Measurements from ENCODE around the gene HMGCS1.

Gene HMGCS1

DNA sequence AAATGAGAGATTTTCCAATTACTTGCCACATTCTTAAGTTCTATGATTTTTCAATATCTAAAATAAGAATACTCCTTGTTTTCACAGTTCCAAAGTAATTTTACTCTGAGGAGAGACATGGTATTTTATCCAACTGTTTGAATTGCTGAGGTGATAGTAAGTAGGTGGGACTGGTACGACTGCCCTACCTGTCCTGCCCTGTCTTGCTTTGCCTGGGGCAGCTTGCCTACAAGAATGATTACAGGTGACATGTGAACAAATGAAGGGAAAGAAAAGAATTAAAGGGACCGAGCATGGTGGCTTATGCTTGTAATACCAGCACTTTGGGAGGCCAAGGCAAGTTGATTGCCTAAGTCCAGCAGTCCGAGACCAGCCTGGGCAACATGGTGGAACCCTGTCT is 41.6 kb upstream of the HMGCS1 start:
- TF ChIP-seq, protein P1, sequence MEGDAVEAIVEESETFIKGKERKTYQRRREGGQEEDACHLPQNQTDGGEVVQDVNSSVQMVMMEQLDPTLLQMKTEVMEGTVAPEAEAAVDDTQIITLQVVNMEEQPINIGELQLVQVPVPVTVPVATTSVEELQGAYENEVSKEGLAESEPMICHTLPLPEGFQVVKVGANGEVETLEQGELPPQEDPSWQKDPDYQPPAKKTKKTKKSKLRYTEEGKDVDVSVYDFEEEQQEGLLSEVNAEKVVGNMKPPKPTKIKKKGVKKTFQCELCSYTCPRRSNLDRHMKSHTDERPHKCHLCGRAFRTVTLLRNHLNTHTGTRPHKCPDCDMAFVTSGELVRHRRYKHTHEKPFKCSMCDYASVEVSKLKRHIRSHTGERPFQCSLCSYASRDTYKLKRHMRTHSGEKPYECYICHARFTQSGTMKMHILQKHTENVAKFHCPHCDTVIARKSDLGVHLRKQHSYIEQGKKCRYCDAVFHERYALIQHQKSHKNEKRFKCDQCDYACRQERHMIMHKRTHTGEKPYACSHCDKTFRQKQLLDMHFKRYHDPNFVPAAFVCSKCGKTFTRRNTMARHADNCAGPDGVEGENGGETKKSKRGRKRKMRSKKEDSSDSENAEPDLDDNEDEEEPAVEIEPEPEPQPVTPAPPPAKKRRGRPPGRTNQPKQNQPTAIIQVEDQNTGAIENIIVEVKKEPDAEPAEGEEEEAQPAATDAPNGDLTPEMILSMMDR (IDR thresholded peaks at IDR 0.05; ENCODE audit: poor library complexity, severe bottlenecking), result no peak
- H3K4me1 ChIP-seq (ENCODE audit: insufficient read depth, poor library complexity, severe bottlenecking), result no peaks in the 10 kb centered on the region
- no peaks in the 10 kb centered on the region for H3K36me3 ChIP-seq (ENCODE audit: low read depth)

DNA sequence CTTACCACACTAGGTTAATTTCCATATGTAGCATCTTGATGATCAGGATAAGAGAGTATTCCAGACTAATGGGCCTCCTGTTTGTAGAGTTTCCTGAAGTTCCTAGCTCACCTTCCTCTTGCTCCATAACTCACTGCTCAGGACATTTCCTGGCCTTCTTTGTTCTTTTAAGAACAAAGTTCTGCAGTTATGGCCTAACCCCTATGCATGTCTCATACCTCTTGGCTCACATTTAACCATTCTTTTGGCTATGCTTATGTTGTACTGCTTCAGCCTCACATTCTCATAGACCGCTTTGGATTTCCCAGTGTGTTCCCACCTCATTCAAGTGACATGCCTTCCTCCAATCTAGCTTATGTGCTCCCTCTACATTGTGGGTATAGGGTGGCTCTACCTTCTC is 40.5 kb upstream of the HMGCS1 start:
- DNase-seq (ENCODE audit: low spot score) (no peak), ATAC-seq (ENCODE audit: low read depth) (peak; percentile 65)
- H3K4me3 ChIP-seq (ENCODE audit: severe bottlenecking), result no peak overlapping the region
- no peaks in the 10 kb centered on the region for H3K36me3 ChIP-seq (ENCODE audit: low read depth)
- H3K27ac ChIP-seq (ENCODE audit: poor library complexity, severe bottlenecking), result no peak overlapping the region
- H3K27me3 ChIP-seq (ENCODE audit: insufficient read depth, poor library complexity, severe bottlenecking), result no peaks in the 10 kb centered on the region
- no peaks in the 10 kb centered on the region for H3K9me3 ChIP-seq (ENCODE audit: severe bottlenecking)
- TF ChIP-seq, protein P1 (IDR thresholded peaks at IDR 0.05; ENCODE audit: poor library complexity, severe bottlenecking), result no peak
- no peaks in the 10 kb centered on the region for H3K4me1 ChIP-seq (ENCODE audit: insufficient read depth, poor library complexity, severe bottlenecking)

More for the DNA sequence above, 41.6 kb upstream of the HMGCS1 start:
- Histone ChIP-seq H3K27me3 (ENCODE audit: insufficient read depth, poor library complexity, severe bottlenecking) (no peaks in the 10 kb centered on the region), H3K4me3 (ENCODE audit: severe bottlenecking) (no peak overlapping the region), H3K27ac (ENCODE audit: poor library complexity, severe bottlenecking) (no peak overlapping the region), H3K9me3 (ENCODE audit: severe bottlenecking) (no peaks in the 10 kb centered on the region)
- ATAC-seq (ENCODE audit: low read depth) (no peak), DNase-seq (ENCODE audit: low spot score) (no peak)

DNA sequence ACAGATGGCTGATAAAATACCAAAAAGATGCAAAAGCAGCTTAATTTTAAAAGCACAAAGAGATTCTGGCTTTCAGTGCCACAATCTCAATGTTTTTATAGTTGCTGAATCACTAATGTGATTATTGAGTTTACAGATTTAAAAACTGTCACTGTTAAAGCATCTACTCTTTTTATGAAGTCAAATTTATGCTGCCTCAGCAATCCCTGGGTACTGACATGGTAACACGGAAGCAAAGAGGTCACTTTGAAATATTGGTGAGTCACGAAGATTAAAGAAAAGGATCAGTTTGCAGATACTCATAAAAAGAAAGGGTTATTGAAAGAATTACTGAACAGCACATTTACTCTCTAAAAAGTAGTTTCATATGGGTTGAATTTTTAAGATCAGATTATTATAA is 39.7 kb upstream of the HMGCS1 start:
- Histone ChIP-seq H3K9me3 (ENCODE audit: severe bottlenecking) (no peaks in the 10 kb centered on the region), H3K27ac (ENCODE audit: poor library complexity, severe bottlenecking) (no peak overlapping the region), H3K4me3 (ENCODE audit: severe bottlenecking) (no peak overlapping the region), H3K4me1 (ENCODE audit: insufficient read depth, poor library complexity, severe bottlenecking) (no peaks in the 10 kb centered on the region), H3K27me3 (ENCODE audit: insufficient read depth, poor library complexity, severe bottlenecking) (no peaks in the 10 kb centered on the region), H3K36me3 (ENCODE audit: low read depth) (no peaks in the 10 kb centered on the region)
- TF ChIP-seq, protein P1 (IDR thresholded peaks at IDR 0.05; ENCODE audit: poor library complexity, severe bottlenecking), result no peak
- DNase-seq (ENCODE audit: low spot score), result no peak
- ATAC-seq (ENCODE audit: low read depth), result no peak

DNA sequence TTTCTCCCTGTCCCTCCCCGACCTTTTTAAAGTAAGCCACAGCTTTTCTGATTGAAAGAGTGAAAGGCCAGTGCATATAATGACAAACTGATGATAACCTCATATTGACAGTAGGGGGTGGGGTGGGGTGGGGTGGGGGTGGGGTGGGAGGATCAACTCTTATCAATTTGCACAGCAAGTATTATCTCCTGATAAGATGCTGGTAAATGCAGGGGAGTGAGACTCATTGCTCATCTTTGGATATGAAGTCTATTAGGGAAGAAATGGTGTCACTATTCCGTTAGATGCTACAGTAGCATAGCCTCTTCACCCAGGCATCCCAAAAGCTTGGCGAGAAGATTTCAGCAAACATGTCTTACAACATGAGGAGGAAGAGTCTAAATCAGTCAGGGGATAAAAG is 38.9 kb upstream of the HMGCS1 start:
- no peak overlapping the region for H3K4me3 ChIP-seq (ENCODE audit: severe bottlenecking)
- no peaks in the 10 kb centered on the region for H3K27me3 ChIP-seq (ENCODE audit: insufficient read depth, poor library complexity, severe bottlenecking)
- no peak overlapping the region for H3K27ac ChIP-seq (ENCODE audit: poor library complexity, severe bottlenecking)
- no peaks in the 10 kb centered on the region for H3K36me3 ChIP-seq (ENCODE audit: low read depth)
- TF ChIP-seq, protein P1 (IDR thresholded peaks at IDR 0.05; ENCODE audit: poor library complexity, severe bottlenecking), result no peak
- ATAC-seq (ENCODE audit: low read depth) (no peak), DNase-seq (ENCODE audit: low spot score) (no peak)
- H3K4me1 ChIP-seq (ENCODE audit: insufficient read depth, poor library complexity, severe bottlenecking), result no peaks in the 10 kb centered on the region
- no peaks in the 10 kb centered on the region for H3K9me3 ChIP-seq (ENCODE audit: severe bottlenecking)

DNA sequence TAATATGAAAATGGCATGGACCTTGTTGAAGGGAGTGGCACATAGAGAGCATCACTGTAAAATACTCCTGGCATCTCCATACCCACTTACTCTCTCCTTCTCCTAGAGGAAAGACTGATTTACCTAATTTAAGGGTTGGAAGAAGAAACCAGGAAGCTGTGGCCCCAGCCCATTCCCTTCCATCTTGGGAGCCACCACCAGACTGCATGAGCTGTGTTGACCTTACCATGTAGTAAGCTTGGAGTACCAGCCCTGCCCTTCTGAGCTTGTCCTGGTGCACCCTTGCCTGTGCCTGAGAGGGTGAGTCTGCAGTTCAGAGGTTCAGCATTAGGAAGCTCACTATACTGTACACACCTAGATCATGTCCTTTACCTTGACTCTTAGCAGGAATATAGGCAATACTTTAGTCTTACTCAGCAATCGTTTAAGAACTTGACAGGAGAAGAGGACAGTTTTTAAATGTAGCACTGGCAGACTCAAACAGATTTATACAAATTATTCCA is 35.7 kb upstream of the HMGCS1 start:
- no peaks in the 10 kb centered on the region for H3K36me3 ChIP-seq (ENCODE audit: low read depth)
- H3K27me3 ChIP-seq (ENCODE audit: insufficient read depth, poor library complexity, severe bottlenecking), result no peaks in the 10 kb centered on the region
- TF ChIP-seq, protein P1 (IDR thresholded peaks at IDR 0.05; ENCODE audit: poor library complexity, severe bottlenecking), result no peak
- ATAC-seq (ENCODE audit: low read depth), result no peak
- no peaks in the 10 kb centered on the region for H3K4me1 ChIP-seq (ENCODE audit: insufficient read depth, poor library complexity, severe bottlenecking)
- no peak for DNase-seq (ENCODE audit: low spot score)
- no peaks in the 10 kb centered on the region for H3K9me3 ChIP-seq (ENCODE audit: severe bottlenecking)
- H3K27ac ChIP-seq (ENCODE audit: poor library complexity, severe bottlenecking), result no peak overlapping the region
- H3K4me3 ChIP-seq (ENCODE audit: severe bottlenecking), result no peak overlapping the region
